Thymus (tissue), 11 donors: ENCODE data around the gene ORM2. TPM values are rescaled to one million over a fixed set of nuclear protein-coding genes. Genes with fewer than 3 reads are reported as not detected.
"Not testable (repeated sequence)": the region's sequence is repeated elsewhere in the genome, so short reads cannot be mapped to it uniquely, and the experiment has no call there.

Experiments used
- DNase-seq, 9 donors: peaks; one replicate each; pipeline ENCODE4 v3.0.0-alpha.2; 2013; ENCODE audit warnings: low spot score in 9 of 9, low read depth in 6 of 9, missing footprints in 1 of 9
- H3K27ac ChIP-seq, 2 donors: one replicate each; pipeline ENCODE4 v1.5.1; 2013; ENCODE audit warnings: control low read depth in 1 of 2, low read depth in 1 of 2, low read length in 1 of 2, mild to moderate bottlenecking in 1 of 2, moderate library complexity in 1 of 2
- H3K27me3 ChIP-seq, 2 donors: one replicate each; pipeline ENCODE4 v1.5.1; 2013; ENCODE audit warnings: low read length in 1 of 2; ENCODE audit not compliant: control insufficient read depth in 2 of 2, insufficient read depth in 1 of 2
- H3K36me3 ChIP-seq, 2 donors: one replicate each; pipeline ENCODE4 v1.5.1; 2013; ENCODE audit warnings: low read length in 1 of 2, mild to moderate bottlenecking in 1 of 2, moderate library complexity in 1 of 2; ENCODE audit not compliant: control insufficient read depth in 2 of 2, insufficient read depth in 2 of 2
- H3K4me1 ChIP-seq, 2 donors: one replicate each; pipeline ENCODE4 v1.5.1; 2013; ENCODE audit warnings: low read length in 2 of 2; ENCODE audit not compliant: control insufficient read depth in 2 of 2, insufficient read depth in 2 of 2
- H3K4me3 ChIP-seq, 2 donors: one replicate each; pipeline ENCODE4 v1.5.1; 2013; ENCODE audit warnings: low read length in 2 of 2, control low read depth in 1 of 2, mild to moderate bottlenecking in 1 of 2
- H3K9me3 ChIP-seq, 2 donors: one replicate each; pipeline ENCODE4 v1.5.1; 2013; ENCODE audit warnings: low read length in 1 of 2, mild to moderate bottlenecking in 1 of 2; ENCODE audit not compliant: control insufficient read depth in 2 of 2, insufficient read depth in 1 of 2
- WGBS: extraction: QIAGEN DNeasy Blood & Tissue Kit; methylation state at CpG from one replicate; pipeline ENCODE4 v1.1.7; 2013; 5-methylcytosine and 5-hydroxymethylcytosine counted together
- polyA plus RNA-seq: library from polyadenylated mRNA; stranded (reverse); fragments of 200-250 nt; gene quantifications from one replicate; pipeline ENCODE4 v1.2.3, GENCODE V29; 2013
- total RNA-seq: library from RNA; stranded (reverse); fragments of 120-200 nt; gene quantifications from one replicate; pipeline ENCODE4 v1.2.4, GENCODE V29; 2013
- donor health status: healthy.

ORM2 gene
- total and polyA plus RNA-seq, 2 donors, result 0.38 to 1.1 TPM

DNA sequence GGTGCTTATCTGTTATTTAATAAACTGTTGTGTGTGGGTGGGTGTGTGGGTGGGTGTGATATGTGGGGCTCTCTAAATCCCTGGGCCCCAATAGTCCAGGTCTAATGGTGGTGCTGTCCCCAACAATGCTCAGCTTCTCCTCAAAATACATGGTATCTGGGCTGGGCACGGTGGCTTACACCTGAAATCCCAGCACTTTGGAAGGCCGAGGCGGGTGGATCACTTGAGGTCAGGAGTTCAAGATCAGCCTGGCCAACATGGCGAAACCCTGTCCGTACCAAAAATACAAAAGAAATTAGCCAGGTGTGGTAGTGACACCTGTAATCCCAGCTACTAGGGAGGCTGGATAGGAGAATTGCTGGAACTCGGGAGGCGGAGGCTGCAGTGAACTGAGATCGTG is 11.3 kb upstream of the ORM2 start:
- H3K9me3 ChIP-seq, result peaks cover 0 to 3% of the 10 kb centered on the region in 2 donors
- H3K4me3 ChIP-seq, result no peak overlapping the region
- H3K27me3 ChIP-seq, result no peaks in the 10 kb centered on the region
- no peak for DNase-seq
- no peaks in the 10 kb centered on the region for H3K4me1 ChIP-seq
- H3K36me3 ChIP-seq, result no peaks in the 10 kb centered on the region
- 96% methylated on average over 8 of the region's 8 CpGs for WGBS
- H3K27ac ChIP-seq, result no peak overlapping the region

DNA sequence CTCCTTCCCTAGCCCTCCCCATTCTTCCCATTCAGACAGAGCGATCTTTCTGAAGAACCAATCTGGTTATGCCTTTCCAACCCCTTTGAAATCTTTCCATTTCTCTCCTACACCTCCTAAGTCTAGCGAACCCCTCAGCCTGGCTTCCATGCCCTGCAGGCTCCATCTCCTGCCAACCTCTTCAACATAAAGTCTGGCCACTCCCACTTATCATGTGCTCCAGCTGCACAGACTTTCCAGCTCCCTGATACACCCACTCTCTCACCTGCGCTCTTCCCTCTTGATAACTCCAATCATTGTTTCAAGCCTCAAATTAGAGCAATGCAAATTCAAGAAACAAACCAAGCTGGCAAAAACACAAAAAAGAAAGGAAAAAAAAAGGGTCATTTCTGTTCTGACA is 10.5 kb upstream of the ORM2 start:
- WGBS, result 91% methylated on average over 3 of the region's 3 CpGs
- peaks cover 0 to 3% of the 10 kb centered on the region in 2 donors for H3K9me3 ChIP-seq
- no peaks in the 10 kb centered on the region for H3K27me3 ChIP-seq
- no peak overlapping the region for H3K27ac ChIP-seq
- no peak for DNase-seq
- H3K36me3 ChIP-seq, result no peaks in the 10 kb centered on the region
- H3K4me1 ChIP-seq, result no peaks in the 10 kb centered on the region
- no peak overlapping the region for H3K4me3 ChIP-seq

DNA sequence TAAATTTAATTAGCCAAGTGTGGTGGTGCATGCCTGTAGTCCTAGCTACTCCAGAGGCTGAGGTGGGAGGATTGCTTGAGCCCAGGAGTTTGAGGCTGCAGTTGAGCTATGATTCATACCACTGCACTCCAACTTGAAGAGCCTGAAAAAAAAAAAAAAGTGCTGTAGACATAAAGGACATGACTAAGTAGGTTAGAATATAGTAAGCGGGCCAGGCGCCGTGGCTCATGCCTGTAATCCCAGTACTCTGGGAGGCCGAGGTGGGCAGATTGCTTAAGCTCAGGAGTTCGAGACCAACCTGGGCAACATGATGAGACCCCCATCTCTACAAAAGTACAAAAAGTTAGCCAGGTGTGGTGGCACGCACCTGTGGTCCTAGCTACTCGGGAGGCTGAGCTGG is 9.0 kb upstream of the ORM2 start:
- H3K9me3 ChIP-seq, H3K4me1 ChIP-seq, DNase-seq, H3K4me3 ChIP-seq, H3K36me3 ChIP-seq, H3K27me3 ChIP-seq, H3K27ac ChIP-seq: not testable (repeated sequence)
- 95% methylated on average over 7 of the region's 7 CpGs for WGBS

DNA sequence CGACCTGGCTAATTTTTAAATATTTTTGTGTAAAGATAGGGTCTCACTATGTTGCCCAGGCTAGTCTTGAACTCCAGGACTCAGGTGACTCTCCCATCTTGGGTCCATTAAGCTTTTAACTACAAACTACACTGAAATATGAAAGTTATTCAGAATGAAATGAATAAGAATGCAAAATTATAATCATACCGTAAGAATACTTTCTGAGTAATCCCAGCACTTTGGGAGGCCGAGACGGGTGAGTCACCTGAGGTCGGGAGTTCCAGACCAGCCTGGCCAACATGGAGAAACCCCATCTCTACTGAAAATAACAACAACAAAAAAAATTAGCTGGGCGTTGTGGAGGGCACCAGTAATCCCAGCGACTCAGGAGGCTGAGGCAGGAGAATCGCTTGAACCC is 7.9 kb upstream of the ORM2 start:
- 81% methylated on average over 8 of the region's 8 CpGs for WGBS
- DNase-seq, result no peak

DNA sequence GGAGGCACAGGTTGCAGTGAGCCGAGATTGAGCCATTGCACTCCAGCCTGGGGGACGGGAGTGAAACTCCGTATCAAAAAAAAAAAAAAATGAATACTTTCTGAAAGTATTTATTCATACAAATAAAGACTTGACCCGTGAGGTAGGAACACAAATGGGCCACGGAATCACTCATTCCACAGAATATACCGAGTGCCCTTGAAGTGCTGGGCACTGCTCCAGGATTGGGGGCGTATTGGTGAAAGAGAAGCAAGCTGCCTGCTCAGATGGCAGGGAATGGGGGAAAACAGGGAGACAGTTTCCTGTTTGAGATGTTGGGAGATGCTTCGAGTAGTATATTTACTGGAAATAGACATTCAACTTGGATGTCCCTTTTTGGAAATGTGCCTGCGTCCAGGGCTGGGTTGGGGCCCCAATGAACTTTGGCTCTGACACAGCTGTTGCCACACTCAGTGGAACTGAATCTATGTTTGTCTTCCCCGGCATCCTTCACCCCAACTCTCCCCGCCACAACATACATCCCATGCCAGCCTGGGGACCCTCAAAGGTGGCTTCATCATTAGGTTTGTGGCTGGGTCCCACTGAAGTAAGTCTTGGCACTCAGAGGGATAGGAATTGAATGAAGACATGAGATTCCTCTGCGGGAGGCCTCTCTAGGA is 7.4 kb upstream of the ORM2 start:
- not testable (repeated sequence) for H3K36me3 ChIP-seq, DNase-seq, H3K4me1 ChIP-seq, H3K4me3 ChIP-seq, H3K27me3 ChIP-seq, H3K27ac ChIP-seq, H3K9me3 ChIP-seq
- 95% methylated on average over 12 of the region's 12 CpGs for WGBS

More for the DNA sequence above, 7.9 kb upstream of the ORM2 start:
- Histone ChIP-seq H3K4me1 (no peaks in the 10 kb centered on the region), H3K27ac (no peak overlapping the region), H3K4me3 (no peak overlapping the region), H3K9me3 (peaks cover 0 to 3% of the 10 kb centered on the region in 2 donors), H3K27me3 (no peaks in the 10 kb centered on the region), H3K36me3 (no peaks in the 10 kb centered on the region)

DNA sequence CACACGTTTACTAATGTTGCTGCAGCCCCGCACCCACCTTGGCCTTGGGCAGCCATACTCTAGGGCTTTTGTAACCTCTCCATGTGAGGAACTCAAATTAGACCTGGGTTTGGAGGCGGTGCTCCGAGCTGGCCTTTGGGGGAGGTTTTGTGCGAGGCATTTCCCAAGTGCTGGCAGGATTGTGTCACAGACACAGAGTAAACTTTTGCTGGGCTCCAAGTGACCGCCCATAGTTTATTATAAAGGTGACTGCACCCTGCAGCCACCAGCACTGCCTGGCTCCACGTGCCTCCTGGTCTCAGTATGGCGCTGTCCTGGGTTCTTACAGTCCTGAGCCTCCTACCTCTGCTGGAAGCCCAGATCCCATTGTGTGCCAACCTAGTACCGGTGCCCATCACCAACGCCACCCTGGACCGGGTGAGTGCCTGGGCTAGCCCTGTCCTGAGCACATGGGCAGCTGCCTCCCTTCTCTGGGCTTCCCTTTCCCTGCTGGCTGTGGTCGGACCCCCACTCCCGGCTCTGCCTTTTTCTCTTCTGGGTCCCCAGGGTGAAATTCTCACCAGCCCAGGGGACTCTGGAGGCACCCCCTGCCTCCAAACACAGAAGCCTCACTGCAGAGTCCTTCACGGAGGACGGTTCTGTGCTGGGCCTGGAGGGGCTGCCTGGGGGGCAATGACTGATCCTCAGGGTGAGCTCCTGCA is 6.7 kb upstream of the ORM2 start, which contains the start of gene ORM1:
TSS of gene ORM1 (plus strand) at position 268 of the 701 bp plus-strand sequence. CDS start at position 304, 36 bp downstream.
- H3K27me3 ChIP-seq, H3K4me1 ChIP-seq, H3K4me3 ChIP-seq, H3K9me3 ChIP-seq, H3K36me3 ChIP-seq, H3K27ac ChIP-seq, DNase-seq: not testable (repeated sequence)
- 90% methylated on average over 4 of the region's 15 CpGs for WGBS

DNA sequence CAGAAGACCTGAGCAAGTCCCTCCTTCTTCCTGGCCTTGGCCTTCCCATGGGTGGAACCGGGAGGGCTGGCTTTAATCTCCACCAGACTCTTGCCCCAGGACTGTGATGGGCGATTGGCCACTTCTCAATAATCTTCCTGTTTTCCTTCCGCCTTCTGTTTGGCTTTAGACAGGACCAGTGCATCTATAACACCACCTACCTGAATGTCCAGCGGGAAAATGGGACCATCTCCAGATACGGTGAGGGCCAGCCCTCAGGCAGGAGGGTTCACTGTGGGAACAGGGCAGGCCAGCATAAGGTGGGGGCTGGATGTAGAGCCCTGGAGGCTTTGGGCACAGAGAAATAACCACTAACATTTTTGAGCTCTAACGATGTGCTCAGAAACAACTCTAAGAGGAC is 5.8 kb upstream of the ORM2 start:
- H3K27ac ChIP-seq, H3K4me1 ChIP-seq, H3K36me3 ChIP-seq, H3K9me3 ChIP-seq, H3K27me3 ChIP-seq, H3K4me3 ChIP-seq, DNase-seq: not testable (repeated sequence)
- 85% methylated on average over 6 of the region's 6 CpGs for WGBS

DNA sequence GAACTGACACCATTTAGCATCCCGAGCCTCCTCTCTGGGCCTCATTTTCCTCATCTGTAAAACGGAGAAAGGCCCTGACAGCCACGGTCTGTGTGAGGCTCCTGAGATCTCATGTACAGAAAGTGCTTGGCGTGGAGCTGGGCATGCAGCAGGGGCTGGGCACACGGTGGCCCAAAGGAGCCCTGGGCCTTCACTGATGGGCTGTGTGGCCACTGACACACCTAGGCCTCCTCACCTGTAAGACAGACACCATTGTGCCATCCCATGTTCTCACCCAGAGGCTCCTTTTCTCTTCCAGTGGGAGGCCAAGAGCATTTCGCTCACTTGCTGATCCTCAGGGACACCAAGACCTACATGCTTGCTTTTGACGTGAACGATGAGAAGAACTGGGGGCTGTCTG is 5.2 kb upstream of the ORM2 start:
- H3K36me3 ChIP-seq, result no peaks in the 10 kb centered on the region
- WGBS, result 96% methylated on average over 8 of the region's 8 CpGs
- DNase-seq, result no peak
- H3K4me1 ChIP-seq, result no peaks in the 10 kb centered on the region
- H3K27ac ChIP-seq, result no peak overlapping the region
- no peaks in the 10 kb centered on the region for H3K27me3 ChIP-seq
- H3K9me3 ChIP-seq, result no peaks in the 10 kb centered on the region
- H3K4me3 ChIP-seq, result no peak overlapping the region

DNA sequence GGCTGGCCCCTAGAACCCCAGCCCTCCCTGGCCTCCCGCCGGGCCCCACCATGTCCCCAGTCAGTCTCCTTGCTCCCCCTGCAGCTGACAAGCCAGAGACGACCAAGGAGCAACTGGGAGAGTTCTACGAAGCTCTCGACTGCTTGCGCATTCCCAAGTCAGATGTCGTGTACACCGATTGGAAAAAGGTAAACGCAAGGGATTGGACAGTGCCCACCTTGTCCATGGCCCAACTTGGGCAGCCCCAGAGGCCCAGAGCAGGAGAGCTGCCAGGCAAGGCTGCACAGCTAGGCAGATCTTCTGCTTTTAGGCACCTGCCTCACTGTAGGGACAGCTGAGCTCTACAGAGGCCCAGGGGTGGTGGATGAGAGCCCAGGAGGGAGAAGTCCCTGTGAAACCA is 4.7 kb upstream of the ORM2 start:
- WGBS, result 94% methylated on average over 7 of the region's 9 CpGs
- H3K27ac ChIP-seq, H3K36me3 ChIP-seq, DNase-seq, H3K27me3 ChIP-seq, H3K4me1 ChIP-seq, H3K9me3 ChIP-seq, H3K4me3 ChIP-seq: not testable (repeated sequence)
